K562 (cell line): Measurements from ENCODE around the gene PI4KA. TPM values are rescaled to one million over a fixed set of nuclear protein-coding genes. Genes with fewer than 3 reads are reported as not detected.

Experiments used
- BCL6 ChIP-seq: fragments of 250-450 bp; sonication (Bioruptor Pico); IDR thresholded peaks from 2 replicates; pipeline ENCODE4 v1.4.0; 2020
- CBX8 ChIP-seq: fragments of 200-600 bp; sonication (generic); IDR thresholded peaks from 2 replicates; pipeline ENCODE4 v1.6.1; 2012; ENCODE audit warnings: borderline replicate concordance, mixed run types, low read depth, mild to moderate bottlenecking, moderate library complexity, mixed read lengths, low read length, control low read depth, inconsistent platforms; ENCODE audit not compliant: poor library complexity, severe bottlenecking; ENCODE audit errors: extremely low read depth
- DEAF1 ChIP-seq: fragments of 450-650 bp; formaldehyde crosslinking; IDR thresholded peaks from 2 replicates; pipeline ENCODE4 v1.4.0; 2020; ENCODE audit warnings: mild to moderate bottlenecking, moderate library complexity
- HMG20A ChIP-seq: fragments of 450-650 bp; formaldehyde crosslinking; conservative IDR thresholded peaks from 2 replicates; pipeline ENCODE4 v1.4.0; 2020; ENCODE audit warnings: mild to moderate bottlenecking, mixed read lengths
- KDM5B ChIP-seq: fragments of 200-600 bp; sonication (generic); IDR thresholded peaks from 2 replicates; pipeline ENCODE4 v1.6.1; 2012; ENCODE audit warnings: low read depth, mild to moderate bottlenecking, moderate library complexity, low read length, control low read depth, inconsistent platforms; ENCODE audit not compliant: insufficient replicate concordance
- KLF10 ChIP-seq: fragments of 250-450 bp; sonication (Bioruptor Pico); IDR thresholded peaks from 2 replicates; pipeline ENCODE4 v1.6.1; 2021; ENCODE audit warnings: matching md5 sums
- MIER1 ChIP-seq: fragments of 450-650 bp; IDR thresholded peaks from 2 replicates; pipeline ENCODE4 v1.6.1; 2016; ENCODE audit warnings: antibody characterized with exemption, mild to moderate bottlenecking, low read depth
- PRDM10 ChIP-seq: fragments of 450-650 bp; IDR thresholded peaks from 2 replicates; pipeline ENCODE4 v1.6.1; 2018; ENCODE audit not compliant: partially characterized antibody
- ZNF311 ChIP-seq: fragments of 250-450 bp; sonication (Bioruptor Pico); IDR thresholded peaks from 2 replicates; pipeline ENCODE4 v1.4.0; 2020; ENCODE audit warnings: mild to moderate bottlenecking, moderate library complexity
- ZNF324 ChIP-seq: fragments of 250-450 bp; sonication (Bioruptor Pico); IDR thresholded peaks from 2 replicates; pipeline ENCODE4 v1.4.0; 2020; ENCODE audit warnings: mild to moderate bottlenecking
- ZNF347 ChIP-seq: fragments of 450-650 bp; formaldehyde crosslinking; IDR thresholded peaks from 2 replicates; pipeline ENCODE4 v1.4.0; 2020; ENCODE audit warnings: low read depth, mild to moderate bottlenecking, moderate library complexity
- polyA plus RNA-seq, 8 experiments: library from polyadenylated mRNA; depleted of rRNA in 4 of 8; stranded (reverse) in 5 of 8; unstranded in 3 of 8; fragments of >200 nt; fragmentation: Nextera tagmentation in 2 of 8; fragmentation: Illumina TruSeq in 1 of 8; extraction: Ambion mirVana in 2 of 8; extraction: Trizol in 1 of 8; gene quantifications; 2 replicates each; pipeline versions ENCODE4 v1.2.1 to v1.2.3, GENCODE V29; 2011 to 2014; ENCODE audit warnings: inconsistent platforms in 1 of 8, missing spikeins in 1 of 8
- total RNA-seq, 7 experiments: library from RNA; depleted of rRNA in 6 of 7; stranded (reverse); fragments of >200 nt in 6 of 7; fragmentation: Illumina TruSeq in 2 of 7; extraction: Trizol in 2 of 7; gene quantifications; 2 replicates each; pipeline versions ENCODE4 v1.2.1 to v1.2.3, GENCODE V29; 2011 to 2021; ENCODE audit warnings: low replicate concordance in 1 of 7

PI4KA gene
- total and polyA plus RNA-seq, 9 of the 15 experiments (the other 6 are each of a cell fraction or from before 2014, with no cell fraction given): 7.3 to 187 (median 84.7) TPM

GRCh38 chr22:20701680-20702136 is 156.9 kb downstream of the PI4KA start (continued):
- TF ChIP-seq ZNF324 (CRISPR knock-in tag) (0 out of 2 replicates have a peak, but pooled peaks have one; percentile 14), HMG20A (CRISPR knock-in tag) (peak; percentile 87), ZNF311 (CRISPR knock-in tag) (peak; percentile 61; the same call in 1 of the 2 replicates), KLF10 (peak; percentile 70; the same call in 1 of the 2 replicates), ZNF347 (CRISPR knock-in tag) (0 out of 2 replicates have a peak, but pooled peaks have one; percentile 67), DEAF1 (CRISPR knock-in tag) (0 out of 2 replicates have a peak, but pooled peaks have one; percentile 30), CBX8 (peak; percentile 89), PRDM10 (peak; percentile 69), KDM5B (peak; percentile 44), MIER1 (0 out of 2 replicates have a peak, but pooled peaks have one; percentile 11), BCL6 (0 out of 2 replicates have a peak, but pooled peaks have one; percentile 54)
